GM19468 (cell line): Measurements from ENCODE around the gene THUMPD2.

Experiments
- ATAC-seq: cut with Tn5 transposase; IDR thresholded peaks from one replicate; pipeline ENCODE4 v1.9.1; 2021; ENCODE audit warnings: mild to moderate bottlenecking, moderate library complexity, moderate number of reproducible peaks; ENCODE audit not compliant: unreplicated experiment; ENCODE audit errors: extremely low read depth

The THUMPD2 gene

GRCh38 chr2:39723497-39723896, 55.6 kb downstream of the THUMPD2 start:
- no peak for ATAC-seq

GRCh38 chr2:39720970-39721369, 58.1 kb downstream of the THUMPD2 start:
- no peak for ATAC-seq

DNA sequence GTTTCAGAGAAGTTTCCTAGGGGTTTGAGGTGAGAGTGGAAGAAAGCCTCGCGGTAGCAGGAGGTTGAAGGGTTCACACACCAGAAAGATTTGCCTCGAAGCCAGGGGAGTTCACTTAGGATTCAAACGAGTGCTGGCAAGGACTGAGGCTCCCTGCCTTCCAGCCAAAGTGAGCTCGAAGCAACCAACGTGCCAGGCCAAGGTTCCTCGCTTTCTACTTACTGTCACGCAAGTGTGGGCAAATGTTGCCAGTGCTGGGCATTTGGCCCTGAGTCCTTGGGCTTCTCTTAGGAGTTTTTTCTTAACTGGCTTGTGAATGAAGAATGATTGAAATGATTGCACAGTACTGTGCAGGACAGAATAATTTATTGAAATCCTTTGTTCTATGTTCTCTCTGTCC, 59.7 kb downstream of the THUMPD2 start:
- no peak for ATAC-seq

GRCh38 chr2:39718483-39718882, 60.6 kb downstream of the THUMPD2 start:
- ATAC-seq, result no peak

- ATAC-seq, result no peak
Observed at GRCh38 chr2:39717067-39717466, 62.0 kb downstream of the THUMPD2 start.

DNA sequence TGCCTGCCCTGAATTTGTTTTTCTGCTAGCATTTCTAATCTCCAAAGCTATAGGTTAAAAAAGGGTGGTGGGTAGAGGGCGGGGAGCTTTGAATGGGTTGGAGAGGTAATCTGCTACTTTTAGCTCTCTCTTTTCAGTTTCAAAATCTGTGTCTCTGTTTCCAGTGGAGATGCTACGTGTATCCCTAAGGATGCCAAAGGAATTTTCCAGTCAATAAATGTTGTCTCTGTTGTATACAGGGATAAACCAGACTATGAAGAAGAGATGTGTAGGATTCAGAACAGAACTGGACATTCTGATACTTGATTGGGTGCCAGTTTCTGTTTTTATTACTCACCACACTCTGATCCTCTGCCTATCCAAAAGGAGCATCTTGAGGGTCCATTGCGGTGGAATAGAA, 63.2 kb downstream of the THUMPD2 start:
- ATAC-seq, result no peak

- ATAC-seq, result no peak
Observed at GRCh38 chr2:39715095-39715494, 64.0 kb downstream of the THUMPD2 start.

DNA sequence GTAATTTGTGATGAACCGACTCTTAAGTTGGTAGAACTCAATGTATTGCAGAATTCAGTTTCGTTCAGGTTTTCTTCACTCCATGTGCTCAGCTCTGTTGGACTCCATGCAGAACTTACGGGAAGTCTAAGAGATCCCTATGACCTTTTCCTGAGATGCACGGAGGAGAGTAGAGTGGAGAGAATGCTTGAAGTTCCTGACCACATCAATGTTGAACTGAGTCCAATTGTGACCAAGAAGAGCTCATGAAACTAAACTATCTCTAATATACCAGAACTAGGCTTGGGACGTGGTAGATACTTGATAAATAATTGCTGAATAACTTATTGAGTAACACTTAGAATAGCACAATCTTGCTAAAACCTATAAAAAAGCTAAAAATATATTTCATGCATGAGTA, 66.1 kb downstream of the THUMPD2 start:
- no peak for ATAC-seq

GRCh38 chr2:39710807-39711206, 68.3 kb downstream of the THUMPD2 start:
- no peak for ATAC-seq

DNA sequence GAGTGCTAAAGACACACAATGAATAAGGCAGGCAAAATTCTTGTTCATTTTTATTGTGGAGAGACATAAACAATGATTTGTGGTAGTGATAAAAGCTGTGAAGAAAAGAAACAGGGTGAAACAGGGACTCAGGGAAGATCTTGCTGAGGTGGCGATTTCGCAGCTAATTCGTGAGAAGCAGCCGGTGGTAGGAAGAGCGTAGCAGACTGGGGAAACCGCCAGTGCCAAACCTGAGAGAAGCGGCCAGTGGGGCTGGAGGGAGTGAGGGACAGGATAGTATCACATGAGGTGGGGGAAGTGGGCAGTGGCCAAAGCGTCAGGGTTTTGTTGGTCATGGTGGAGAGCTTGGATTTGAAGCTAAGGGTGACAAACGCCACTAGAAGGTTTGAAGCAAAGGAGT, 71.1 kb downstream of the THUMPD2 start:
- no peak for ATAC-seq

GRCh38 chr2:39706945-39707344, 72.1 kb downstream of the THUMPD2 start:
- ATAC-seq, result no peak

- no peak for ATAC-seq
Observed at GRCh38 chr2:39706312-39706711, 72.7 kb downstream of the THUMPD2 start.

GRCh38 chr2:39705638-39706037, 73.4 kb downstream of the THUMPD2 start:
- ATAC-seq, result no peak

DNA sequence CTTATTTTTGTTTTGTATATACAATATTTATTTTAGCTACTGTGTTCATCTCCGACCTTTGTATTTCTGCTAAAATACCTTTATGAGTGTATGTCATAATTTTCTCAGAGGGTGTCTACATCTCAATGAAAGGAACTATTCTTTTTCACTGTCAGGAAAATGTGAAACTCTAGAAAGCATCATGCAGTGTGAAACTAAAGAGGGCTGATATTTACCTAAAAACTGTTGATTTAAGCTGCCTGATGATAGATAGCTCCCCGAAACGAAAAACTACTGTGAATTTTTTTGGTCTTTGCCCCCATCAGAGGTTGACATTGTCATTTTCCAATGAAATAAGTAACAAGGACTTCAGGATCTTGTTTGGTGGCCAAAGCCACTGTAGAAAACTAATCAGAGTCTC, 74.5 kb downstream of the THUMPD2 start:
- no peak for ATAC-seq

DNA sequence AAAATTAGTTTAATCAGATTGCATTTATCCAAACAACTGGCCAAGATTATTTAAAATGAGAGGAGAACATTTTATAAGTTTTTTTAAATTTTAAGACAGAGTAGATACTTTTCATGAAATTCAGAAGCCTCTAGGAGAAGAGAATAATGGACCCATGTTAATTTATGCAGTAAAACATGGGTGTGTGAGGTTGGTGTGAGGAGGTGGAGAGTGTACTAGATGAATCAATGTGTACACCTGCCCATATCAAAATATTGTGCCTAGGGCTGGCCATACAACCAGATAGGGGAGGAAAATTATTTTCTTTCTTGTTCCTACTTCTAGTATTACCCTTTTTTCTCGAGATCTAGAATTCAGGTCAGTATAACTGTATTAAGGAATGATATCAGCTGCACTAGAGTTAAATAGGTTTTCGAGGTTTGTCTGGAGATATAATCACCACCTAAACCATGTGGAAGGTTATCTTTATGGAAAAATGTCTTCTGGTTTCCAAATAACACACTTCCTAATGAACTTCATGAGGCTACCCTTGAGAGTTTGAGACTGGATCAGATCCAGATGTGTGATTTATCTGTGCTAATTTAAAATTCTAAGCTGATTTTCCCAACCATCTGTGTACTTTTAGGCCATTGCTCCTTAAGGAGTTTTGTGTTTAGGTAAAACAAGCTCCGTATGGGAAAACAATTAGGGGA, 75.7 kb downstream of the THUMPD2 start:
- no peak for ATAC-seq

DNA sequence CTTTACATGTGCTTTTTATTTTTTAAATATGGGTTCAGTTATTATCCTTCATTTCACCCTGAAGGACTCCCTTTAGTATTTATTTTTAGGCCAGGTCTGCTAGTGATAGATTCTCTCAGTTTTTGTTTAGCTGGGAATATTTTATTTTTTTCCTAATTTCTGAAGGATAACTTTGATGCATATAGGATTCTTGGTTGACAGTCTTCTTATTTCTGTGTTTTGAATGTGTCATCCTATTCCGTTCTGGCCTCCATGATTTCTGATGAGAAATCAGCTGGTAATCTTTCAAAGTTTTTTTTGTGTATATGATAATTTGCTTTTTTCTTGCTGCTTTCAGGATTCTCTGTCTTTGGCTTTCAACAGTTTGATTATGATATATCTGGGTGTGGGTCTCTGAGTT, 77.9 kb downstream of the THUMPD2 start:
- ATAC-seq, result no peak

DNA sequence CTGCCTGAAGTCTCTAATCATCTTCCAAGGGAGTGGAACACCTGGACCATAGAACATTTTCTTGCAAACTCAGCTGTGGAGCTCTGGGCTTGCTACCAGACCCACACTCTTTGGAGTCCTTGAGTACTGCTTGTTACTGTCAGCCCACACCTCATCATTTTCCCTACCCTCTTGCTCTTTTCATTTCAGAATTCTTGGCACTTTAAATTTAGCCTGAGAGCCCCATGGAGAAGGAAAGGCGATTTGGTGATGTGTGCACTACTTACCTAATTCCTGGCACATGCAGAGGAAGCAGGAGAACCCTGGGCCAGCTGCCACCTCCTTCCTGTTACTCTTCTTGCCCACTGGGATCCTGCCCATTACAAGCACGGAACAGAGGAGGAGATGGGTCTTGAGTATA, 81.6 kb downstream of the THUMPD2 start:
- no peak for ATAC-seq

DNA sequence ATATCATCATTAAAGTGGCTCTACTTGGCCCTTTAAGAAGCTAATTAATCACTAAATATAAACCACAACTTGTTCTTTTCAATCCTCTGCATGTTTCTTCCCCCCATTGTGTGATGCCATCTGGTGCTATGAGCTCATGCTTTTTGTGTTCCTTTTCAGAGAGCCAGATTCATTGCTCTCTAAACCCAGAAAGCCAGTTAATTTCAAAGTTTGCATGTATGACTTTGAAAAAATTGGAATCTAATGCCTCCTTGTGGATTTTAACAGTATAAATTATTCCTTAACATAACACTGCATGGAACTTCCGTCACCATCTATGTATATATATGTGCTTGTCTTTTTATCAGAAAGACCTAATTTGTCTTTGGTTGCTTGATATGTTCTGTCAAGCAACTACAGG, 82.2 kb downstream of the THUMPD2 start:
- ATAC-seq, result no peak

- ATAC-seq, result no peak
Observed at GRCh38 chr2:39696101-39696553, 82.9 kb downstream of the THUMPD2 start.

DNA sequence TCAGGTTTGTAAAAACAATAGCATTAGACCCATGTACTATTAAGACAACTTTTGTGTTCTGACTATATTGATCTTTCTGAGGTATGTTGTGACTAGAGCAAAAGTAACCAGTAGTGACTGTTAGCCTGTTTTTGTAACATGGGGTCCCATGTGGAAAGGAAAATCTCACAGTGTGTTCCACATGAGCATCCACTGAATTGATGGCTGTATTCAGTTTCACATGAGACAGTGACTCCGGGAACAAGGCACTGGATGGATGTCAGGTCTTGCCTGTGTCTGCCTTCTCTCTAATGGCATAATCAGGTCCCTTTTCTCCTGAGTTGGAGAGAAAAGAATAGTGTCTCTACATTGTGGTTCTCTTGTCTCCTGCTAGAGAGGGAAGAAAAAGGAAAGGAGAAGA, 85.8 kb downstream of the THUMPD2 start:
- no peak for ATAC-seq

- ATAC-seq, result no peak
Observed at GRCh38 chr2:39689876-39690275, 89.2 kb downstream of the THUMPD2 start.

DNA sequence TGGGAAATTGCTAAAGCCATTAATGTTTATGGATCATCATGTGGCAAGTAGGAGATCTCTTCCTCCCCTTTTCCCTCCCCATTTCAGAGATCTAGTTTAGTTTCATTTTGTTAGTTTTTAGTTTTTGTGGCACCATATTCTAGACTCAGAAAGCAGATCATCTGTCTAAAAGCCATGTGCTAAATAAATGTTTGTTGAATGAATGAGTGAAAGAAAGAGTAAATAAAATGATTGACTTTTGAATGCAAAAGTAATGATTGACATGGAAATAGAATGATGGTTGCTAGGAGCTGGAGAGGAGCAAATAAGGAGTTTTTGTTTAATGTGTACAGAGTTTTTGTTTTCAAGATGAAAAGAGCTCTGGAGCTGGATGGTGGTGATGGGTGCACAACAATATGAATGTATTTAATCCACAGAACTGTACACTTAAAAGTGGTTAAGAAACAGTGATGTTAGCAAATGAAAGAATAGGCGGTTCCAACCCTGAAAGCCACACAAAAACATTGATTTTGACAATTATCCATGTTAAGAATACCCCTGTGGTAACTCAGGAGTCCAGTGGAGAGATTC, 89.7 kb downstream of the THUMPD2 start:
- no peak for ATAC-seq
